Neural cell (in vitro differentiated cells): Measurements from ENCODE around the gene CDCP2. TPM values are rescaled to one million over a fixed set of nuclear protein-coding genes. Genes with fewer than 3 reads are reported as not detected.

Experiments
- H2AFZ ChIP-seq: fragments of 200-600, 300-800 bp; sonication (generic), shearing (Covaris generic); 2 replicates; pipeline ENCODE4 v1.6.0; 2014; ENCODE audit warnings: low read depth, mild to moderate bottlenecking, antibody characterized with exemption, low read length, moderate library complexity
- H3F3A ChIP-seq: fragments of 200-600 bp; shearing (Covaris generic); 2 replicates; pipeline ENCODE4 v1.6.1; 2016; ENCODE audit warnings: mild to moderate bottlenecking, moderate library complexity, mixed read lengths, antibody characterized with exemption, low read length; ENCODE audit not compliant: insufficient read depth, poor library complexity, severe bottlenecking
- H3K27ac ChIP-seq: fragments of 200-600, 300-800 bp; sonication (generic), shearing (Covaris generic); 2 replicates; pipeline ENCODE4 v1.5.1; 2014; ENCODE audit warnings: mild to moderate bottlenecking, low read length, moderate library complexity
- H3K27me3 ChIP-seq: fragments of 300-800, 200-600 bp; sonication (generic), shearing (Covaris generic); 2 replicates; pipeline ENCODE4 v1.6.0; 2014; ENCODE audit warnings: mild to moderate bottlenecking, low read depth, low read length, moderate library complexity; ENCODE audit not compliant: insufficient read depth
- H3K36me3 ChIP-seq: fragments of 300-800, 200-600 bp; sonication (generic), shearing (Covaris generic); 2 replicates; pipeline ENCODE4 v1.5.1; 2014; ENCODE audit warnings: mild to moderate bottlenecking, antibody characterized with exemption, low read length, moderate library complexity; ENCODE audit not compliant: insufficient read depth
- H3K4me2 ChIP-seq: fragments of 300-800, 200-600 bp; sonication (generic), shearing (Covaris generic); 2 replicates; pipeline ENCODE4 v1.6.0; 2014; ENCODE audit warnings: mild to moderate bottlenecking, low read length
- H3K4me3 ChIP-seq: fragments of 300-800, 200-600 bp; sonication (generic), shearing (Covaris generic); 2 replicates; pipeline ENCODE4 v1.5.1; 2014; ENCODE audit warnings: mild to moderate bottlenecking, low read length, moderate library complexity
- H3K79me2 ChIP-seq: fragments of 200-600 bp; shearing (Covaris generic); replicated peaks from 2 replicates; pipeline ENCODE4 v1.6.0; 2014; ENCODE audit warnings: mild to moderate bottlenecking, low read length, moderate library complexity; ENCODE audit not compliant: insufficient read depth
- H3K9ac ChIP-seq: fragments of 300-800, 200-600 bp; sonication (generic), shearing (Covaris generic); 2 replicates; pipeline ENCODE4 v1.6.1; 2016; ENCODE audit warnings: mild to moderate bottlenecking, low read length, mixed read lengths
- H3K9me2 ChIP-seq: fragments of 200-600 bp; shearing (Covaris generic); 2 replicates; pipeline ENCODE4 v1.6.1; 2016; ENCODE audit warnings: mild to moderate bottlenecking, low read length, mixed read lengths; ENCODE audit not compliant: insufficient read depth
- H3K9me3 ChIP-seq: fragments of 200-600, 300-800 bp; sonication (generic), shearing (Covaris generic); 2 replicates; pipeline ENCODE4 v1.6.1; 2016; ENCODE audit warnings: mild to moderate bottlenecking, mixed run types, low read length, moderate library complexity, mixed read lengths
- H4K20me1 ChIP-seq: fragments of 200-600 bp; shearing (Covaris generic); 2 replicates; pipeline ENCODE4 v1.6.1; 2016; ENCODE audit warnings: mild to moderate bottlenecking, mixed run types; ENCODE audit not compliant: insufficient read depth
- EP300 ChIP-seq: fragments of 450-650 bp; conservative IDR thresholded peaks from 2 replicates; pipeline ENCODE4 v1.6.1; 2014; ENCODE audit warnings: antibody characterized with exemption, mild to moderate bottlenecking, moderate library complexity; ENCODE audit not compliant: poor library complexity, severe bottlenecking
- EZH2 ChIP-seq: fragments of 200-600, 300-800 bp; shearing (Covaris generic), sonication (generic); IDR thresholded peaks from 2 replicates; pipeline ENCODE4 v1.6.1; 2014; ENCODE audit warnings: antibody characterized with exemption, low read length, borderline replicate concordance, mild to moderate bottlenecking; ENCODE audit not compliant: insufficient read depth, poor library complexity, severe bottlenecking
- MXI1 ChIP-seq: fragments of 450-650 bp; conservative IDR thresholded peaks from 2 replicates; pipeline ENCODE4 v1.6.1; 2014; ENCODE audit warnings: antibody characterized with exemption, mild to moderate bottlenecking; ENCODE audit not compliant: poor library complexity, severe bottlenecking
- POLR2AphosphoS5 ChIP-seq: IDR thresholded peaks from 2 replicates; pipeline ENCODE4 v1.6.1; 2012
- RAD21 ChIP-seq: fragments of 450-650 bp; conservative IDR thresholded peaks from 2 replicates; pipeline ENCODE4 v1.6.1; 2014; ENCODE audit warnings: antibody characterized with exemption, mild to moderate bottlenecking, moderate library complexity
- SMC3 ChIP-seq: fragments of 450-650 bp; conservative IDR thresholded peaks from 2 replicates; pipeline ENCODE4 v1.6.1; 2014; ENCODE audit warnings: antibody characterized with exemption, mild to moderate bottlenecking, moderate library complexity; ENCODE audit not compliant: poor library complexity
- TAF1 ChIP-seq: IDR thresholded peaks from 2 replicates; pipeline ENCODE4 v1.6.1; 2012; ENCODE audit warnings: low read depth
- polyA plus RNA-seq: library from polyadenylated mRNA; depleted of rRNA; stranded (reverse); fragments of >200 nt; gene quantifications from 2 replicates; pipeline ENCODE4 v1.2.3, GENCODE V29; 2014
- TF ChIP-seq, protein P1 (sequence below): fragments of 450-650 bp; IDR thresholded peaks from 2 replicates; pipeline ENCODE4 v1.5.1; 2014; ENCODE audit warnings: antibody characterized with exemption, mild to moderate bottlenecking, moderate library complexity; ENCODE audit not compliant: poor library complexity, severe bottlenecking
- TF ChIP-seq, protein P2 (sequence below): IDR thresholded peaks from 2 replicates; pipeline ENCODE4 v1.6.1; 2012; ENCODE audit warnings: borderline replicate concordance

CDCP2 gene
- polyA plus RNA-seq, 1 donor from 2014 or later, result not detected

DNA sequence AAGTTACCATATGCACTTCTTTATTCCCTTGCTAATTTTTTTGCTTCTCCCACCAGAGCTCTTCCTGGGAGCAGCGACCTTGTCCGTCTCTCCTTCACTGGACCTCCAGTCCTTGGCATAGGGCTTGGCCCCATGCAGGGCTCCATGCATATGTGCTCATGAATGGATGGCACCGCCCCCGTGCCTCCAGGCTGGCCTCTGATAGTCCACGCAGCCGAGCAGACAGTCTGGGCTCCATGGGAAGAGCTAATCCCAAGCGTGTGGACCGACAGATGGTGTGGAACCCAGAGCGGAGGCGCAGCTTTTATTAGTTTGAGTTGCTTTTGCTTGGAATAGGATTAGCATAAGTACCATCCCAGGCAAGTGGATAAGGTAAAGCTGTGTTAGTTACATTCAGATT lies 41.8 kb downstream of the CDCP2 start:
- Histone ChIP-seq H3K36me3 (no peaks in the 10 kb centered on the region), H3K4me3 (no peak overlapping the region), H2AFZ (no peak overlapping the region), H3F3A (no peaks in the 10 kb centered on the region), H3K9me3 (no peaks in the 10 kb centered on the region), H3K4me2 (no peak overlapping the region), H3K9me2 (no peaks in the 10 kb centered on the region), H3K27me3 (no peaks in the 10 kb centered on the region), H3K79me2 (no peaks in the 10 kb centered on the region), H3K9ac (no peak overlapping the region), H4K20me1 (no peaks in the 10 kb centered on the region), H3K27ac (no peak overlapping the region)
- TF ChIP-seq EZH2 (no peak), EP300 (no peak), RAD21 (no peak), TAF1 (no peak), POLR2AphosphoS5 (no peak), SMC3 (no peak), MXI1 (no peak)
- TF ChIP-seq, protein P1, sequence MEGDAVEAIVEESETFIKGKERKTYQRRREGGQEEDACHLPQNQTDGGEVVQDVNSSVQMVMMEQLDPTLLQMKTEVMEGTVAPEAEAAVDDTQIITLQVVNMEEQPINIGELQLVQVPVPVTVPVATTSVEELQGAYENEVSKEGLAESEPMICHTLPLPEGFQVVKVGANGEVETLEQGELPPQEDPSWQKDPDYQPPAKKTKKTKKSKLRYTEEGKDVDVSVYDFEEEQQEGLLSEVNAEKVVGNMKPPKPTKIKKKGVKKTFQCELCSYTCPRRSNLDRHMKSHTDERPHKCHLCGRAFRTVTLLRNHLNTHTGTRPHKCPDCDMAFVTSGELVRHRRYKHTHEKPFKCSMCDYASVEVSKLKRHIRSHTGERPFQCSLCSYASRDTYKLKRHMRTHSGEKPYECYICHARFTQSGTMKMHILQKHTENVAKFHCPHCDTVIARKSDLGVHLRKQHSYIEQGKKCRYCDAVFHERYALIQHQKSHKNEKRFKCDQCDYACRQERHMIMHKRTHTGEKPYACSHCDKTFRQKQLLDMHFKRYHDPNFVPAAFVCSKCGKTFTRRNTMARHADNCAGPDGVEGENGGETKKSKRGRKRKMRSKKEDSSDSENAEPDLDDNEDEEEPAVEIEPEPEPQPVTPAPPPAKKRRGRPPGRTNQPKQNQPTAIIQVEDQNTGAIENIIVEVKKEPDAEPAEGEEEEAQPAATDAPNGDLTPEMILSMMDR, result no peak
- TF ChIP-seq, protein P2, sequence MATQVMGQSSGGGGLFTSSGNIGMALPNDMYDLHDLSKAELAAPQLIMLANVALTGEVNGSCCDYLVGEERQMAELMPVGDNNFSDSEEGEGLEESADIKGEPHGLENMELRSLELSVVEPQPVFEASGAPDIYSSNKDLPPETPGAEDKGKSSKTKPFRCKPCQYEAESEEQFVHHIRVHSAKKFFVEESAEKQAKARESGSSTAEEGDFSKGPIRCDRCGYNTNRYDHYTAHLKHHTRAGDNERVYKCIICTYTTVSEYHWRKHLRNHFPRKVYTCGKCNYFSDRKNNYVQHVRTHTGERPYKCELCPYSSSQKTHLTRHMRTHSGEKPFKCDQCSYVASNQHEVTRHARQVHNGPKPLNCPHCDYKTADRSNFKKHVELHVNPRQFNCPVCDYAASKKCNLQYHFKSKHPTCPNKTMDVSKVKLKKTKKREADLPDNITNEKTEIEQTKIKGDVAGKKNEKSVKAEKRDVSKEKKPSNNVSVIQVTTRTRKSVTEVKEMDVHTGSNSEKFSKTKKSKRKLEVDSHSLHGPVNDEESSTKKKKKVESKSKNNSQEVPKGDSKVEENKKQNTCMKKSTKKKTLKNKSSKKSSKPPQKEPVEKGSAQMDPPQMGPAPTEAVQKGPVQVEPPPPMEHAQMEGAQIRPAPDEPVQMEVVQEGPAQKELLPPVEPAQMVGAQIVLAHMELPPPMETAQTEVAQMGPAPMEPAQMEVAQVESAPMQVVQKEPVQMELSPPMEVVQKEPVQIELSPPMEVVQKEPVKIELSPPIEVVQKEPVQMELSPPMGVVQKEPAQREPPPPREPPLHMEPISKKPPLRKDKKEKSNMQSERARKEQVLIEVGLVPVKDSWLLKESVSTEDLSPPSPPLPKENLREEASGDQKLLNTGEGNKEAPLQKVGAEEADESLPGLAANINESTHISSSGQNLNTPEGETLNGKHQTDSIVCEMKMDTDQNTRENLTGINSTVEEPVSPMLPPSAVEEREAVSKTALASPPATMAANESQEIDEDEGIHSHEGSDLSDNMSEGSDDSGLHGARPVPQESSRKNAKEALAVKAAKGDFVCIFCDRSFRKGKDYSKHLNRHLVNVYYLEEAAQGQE, result no peak

DNA sequence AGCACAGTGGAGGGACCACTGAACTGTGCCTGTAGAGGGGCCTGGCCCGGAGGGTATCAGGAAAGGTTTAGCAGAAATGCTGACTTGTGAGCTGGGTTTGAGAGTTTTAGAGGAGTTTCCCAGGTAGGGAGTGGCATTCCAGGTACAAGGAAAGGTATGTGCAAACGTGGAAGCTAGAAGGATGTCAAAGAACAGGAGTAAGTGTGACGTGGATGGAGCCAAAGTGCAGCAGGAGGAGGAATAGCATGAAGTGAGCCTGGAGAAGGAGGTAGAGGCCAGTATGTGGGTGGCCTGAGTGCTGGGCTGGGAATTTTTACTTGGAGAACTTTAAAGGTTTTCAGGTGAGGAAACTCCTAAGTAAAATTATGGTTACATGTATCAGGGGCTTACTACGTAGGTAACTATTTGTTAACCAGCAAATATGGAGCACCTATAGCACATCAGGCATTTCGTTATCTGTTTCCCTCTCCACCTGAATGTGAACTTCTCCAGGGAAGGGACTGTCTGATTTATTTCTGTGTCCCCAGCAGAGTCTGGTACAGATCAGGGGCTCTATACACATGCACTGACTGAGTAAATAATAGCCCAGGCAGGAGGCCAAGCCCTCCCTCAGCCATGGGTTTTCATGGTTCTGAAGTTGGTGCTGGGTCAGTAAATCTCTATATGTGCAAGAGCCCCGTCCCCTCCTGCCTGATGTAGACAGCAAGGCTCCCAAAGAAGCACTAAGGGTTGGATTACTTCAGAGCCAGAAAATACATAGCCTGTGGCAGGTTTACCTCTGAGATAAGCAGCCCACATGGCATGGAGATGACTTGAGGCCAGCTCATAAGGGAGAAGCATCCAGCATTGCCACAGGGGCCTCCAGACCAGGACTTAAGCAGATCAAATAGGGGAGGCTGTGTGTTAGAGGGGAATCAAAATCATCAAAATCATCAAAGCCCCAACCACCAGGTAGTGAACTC lies 43.4 kb downstream of the CDCP2 start:
- Histone ChIP-seq H3K36me3 (no peaks in the 10 kb centered on the region), H3F3A (no peaks in the 10 kb centered on the region), H3K9me3 (no peaks in the 10 kb centered on the region), H4K20me1 (no peaks in the 10 kb centered on the region), H3K4me2 (no peak overlapping the region), H3K79me2 (no peaks in the 10 kb centered on the region), H2AFZ (no peak overlapping the region), H3K4me3 (no peak overlapping the region), H3K27me3 (no peaks in the 10 kb centered on the region), H3K9me2 (no peaks in the 10 kb centered on the region), H3K27ac (no peak overlapping the region), H3K9ac (no peak overlapping the region)
- TF ChIP-seq MXI1, result no peak
- no peak for TF ChIP-seq EZH2
- TF ChIP-seq EP300, result no peak
- no peak for TF ChIP-seq TAF1
- TF ChIP-seq, protein P1, result no peak
- TF ChIP-seq SMC3, result no peak
- TF ChIP-seq RAD21, result no peak
- TF ChIP-seq, protein P2, result no peak
- TF ChIP-seq POLR2AphosphoS5, result no peak
